ENCODE data around the gene SCN1A. TPM values are rescaled to one million over a fixed set of nuclear protein-coding genes. Genes with fewer than 3 reads are reported as not detected.

The SCN1A gene
- total and polyA plus RNA-seq, 10 of the 15 experiments (the other 5 are each of a cell fraction or from before 2014, with no cell fraction given), result not detected

DNA sequence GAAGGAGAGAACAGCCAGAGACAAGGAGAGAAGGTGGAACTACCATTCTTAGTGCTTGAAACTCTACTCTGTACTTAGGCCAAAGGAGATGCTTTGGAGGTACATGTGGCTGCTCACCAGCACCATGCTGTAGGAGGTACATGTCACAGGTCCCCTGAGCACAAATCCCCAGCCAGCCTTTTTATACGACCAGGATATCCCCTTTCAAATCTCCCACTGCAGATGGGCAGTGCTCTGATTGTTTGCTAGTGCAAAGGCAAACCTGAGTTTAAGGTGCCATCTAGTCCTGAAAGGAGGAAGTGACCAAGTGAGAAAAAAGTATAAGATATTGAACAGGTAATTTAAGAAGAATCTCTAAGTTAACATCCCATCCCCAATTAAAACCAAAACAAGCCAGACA is 157.2 kb downstream of the SCN1A start:
- TF ChIP-seq, protein P1, sequence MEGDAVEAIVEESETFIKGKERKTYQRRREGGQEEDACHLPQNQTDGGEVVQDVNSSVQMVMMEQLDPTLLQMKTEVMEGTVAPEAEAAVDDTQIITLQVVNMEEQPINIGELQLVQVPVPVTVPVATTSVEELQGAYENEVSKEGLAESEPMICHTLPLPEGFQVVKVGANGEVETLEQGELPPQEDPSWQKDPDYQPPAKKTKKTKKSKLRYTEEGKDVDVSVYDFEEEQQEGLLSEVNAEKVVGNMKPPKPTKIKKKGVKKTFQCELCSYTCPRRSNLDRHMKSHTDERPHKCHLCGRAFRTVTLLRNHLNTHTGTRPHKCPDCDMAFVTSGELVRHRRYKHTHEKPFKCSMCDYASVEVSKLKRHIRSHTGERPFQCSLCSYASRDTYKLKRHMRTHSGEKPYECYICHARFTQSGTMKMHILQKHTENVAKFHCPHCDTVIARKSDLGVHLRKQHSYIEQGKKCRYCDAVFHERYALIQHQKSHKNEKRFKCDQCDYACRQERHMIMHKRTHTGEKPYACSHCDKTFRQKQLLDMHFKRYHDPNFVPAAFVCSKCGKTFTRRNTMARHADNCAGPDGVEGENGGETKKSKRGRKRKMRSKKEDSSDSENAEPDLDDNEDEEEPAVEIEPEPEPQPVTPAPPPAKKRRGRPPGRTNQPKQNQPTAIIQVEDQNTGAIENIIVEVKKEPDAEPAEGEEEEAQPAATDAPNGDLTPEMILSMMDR (IDR thresholded peaks at IDR 0.05 in 2 of 3, conservative IDR thresholded peaks at IDR 0.05 in 1 of 3; ENCODE audit: control insufficient read depth in 2 of 3, extremely low read depth in 1 of 3, insufficient read depth in 1 of 3, low read depth in 3 of 3, low read length in 3 of 3), result peak in 1 of 3 experiments; percentile 27; a peak in 1 of 6 replicates
- TF ChIP-seq CHD2 (IDR thresholded peaks at IDR 0.05; ENCODE audit: borderline replicate concordance, low read depth, low read length), result no peak
- TF ChIP-seq RAD21 (IDR thresholded peaks at IDR 0.05; ENCODE audit: insufficient read depth, low read depth, low read length), result peak; percentile 37
- H2AFZ ChIP-seq (ENCODE audit: control insufficient read depth, low read depth, low read length), result no peak overlapping the region
- no peak overlapping the region for H3K9ac ChIP-seq (ENCODE audit: control insufficient read depth, insufficient read depth, low read length)
- no peaks in the 10 kb centered on the region for H3K9me3 ChIP-seq (replicated peaks; ENCODE audit: control insufficient read depth, insufficient read depth, low read length)
- FAIRE-seq (no peak), ATAC-seq (peak; percentile 35; the same call in 2 of the 3 replicates), DNase-seq (ENCODE audit: low read depth, low spot score) (no peak)
- H3K79me2 ChIP-seq (ENCODE audit: control insufficient read depth, insufficient read depth, low read length), result no peaks in the 10 kb centered on the region
- H3K4me3 ChIP-seq, result no peak overlapping the region
- ChIA-PET CTCF (no interaction called here), POLR2A (no interaction called here), SMC1A (ENCODE audit: uncharacterized antibody, unreplicated experiment) (no interaction called here), RAD21 (ENCODE audit: unreplicated experiment) (no interaction called here)
- H3K4me1 ChIP-seq (ENCODE audit: control insufficient read depth, insufficient read depth, low read length), result no peaks in the 10 kb centered on the region
- H3K27me3 ChIP-seq (replicated peaks in 1 of 2; ENCODE audit: control insufficient read depth in 2 of 2, insufficient read depth in 2 of 2, low read length in 1 of 2), result no peaks in the 10 kb centered on the region
- H3K36me3 ChIP-seq (ENCODE audit: control insufficient read depth in 2 of 2, insufficient read depth in 2 of 2, low read length in 1 of 2), result no peaks in the 10 kb centered on the region
- in situ Hi-C loops (cut with MboI), result no loop called here
- intact Hi-C loops (cut with micrococcal nuclease; ENCODE audit: unreplicated experiment), result no loop called here
- no peaks in the 10 kb centered on the region for H4K20me1 ChIP-seq (ENCODE audit: control insufficient read depth, insufficient read depth)
- BruUV-seq (replicated peaks), result no TSS peak
- 0% methylated on average over 1 of the region's 1 CpG for WGBS (ENCODE audit: insufficient coverage, insufficient replicate concordance, low lambda C conversion rate, missing lambda C conversion rate)
- H3K27ac ChIP-seq (ENCODE audit: control insufficient read depth, insufficient read depth), result no peak overlapping the region
- H3K4me2 ChIP-seq (ENCODE audit: control insufficient read depth, insufficient read depth), result no peak overlapping the region

DNA sequence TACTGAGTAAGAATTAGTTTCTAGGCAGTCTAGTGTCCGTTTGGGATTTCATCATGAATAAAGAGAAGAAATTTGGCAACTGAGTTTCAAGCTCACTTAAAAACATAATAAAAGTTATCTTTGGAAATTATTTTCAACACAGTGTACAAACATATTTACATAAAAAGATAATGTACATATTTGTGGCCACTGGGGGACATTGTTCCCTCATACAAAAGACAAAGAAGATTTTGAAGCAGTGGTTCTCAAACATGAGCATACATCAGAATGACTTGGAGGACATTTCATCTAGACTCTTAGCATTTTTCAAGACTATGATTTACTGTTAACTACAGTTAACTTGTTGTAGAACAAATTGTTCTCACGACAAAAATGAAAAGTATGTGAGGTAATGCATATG is 158.6 kb downstream of the SCN1A start:
- DNase-seq (ENCODE audit: low read depth, low spot score) (no peak), FAIRE-seq (no peak), ATAC-seq (no peak)
- BruUV-seq (replicated peaks), result no TSS peak
- H3K27ac ChIP-seq (ENCODE audit: control insufficient read depth, insufficient read depth), result no peak overlapping the region
- no peaks in the 10 kb centered on the region for H3K9me3 ChIP-seq (replicated peaks; ENCODE audit: control insufficient read depth, insufficient read depth, low read length)
- in situ Hi-C loops (cut with MboI) (no loop called here), intact Hi-C loops (cut with micrococcal nuclease; ENCODE audit: unreplicated experiment) (no loop called here)
- no peak overlapping the region for H3K4me3 ChIP-seq
- no peak overlapping the region for H3K4me2 ChIP-seq (ENCODE audit: control insufficient read depth, insufficient read depth)
- ChIA-PET CTCF (no interaction called here), SMC1A (ENCODE audit: uncharacterized antibody, unreplicated experiment) (no interaction called here), RAD21 (ENCODE audit: unreplicated experiment) (no interaction called here), POLR2A (no interaction called here)
- H3K9ac ChIP-seq (ENCODE audit: control insufficient read depth, insufficient read depth, low read length), result no peak overlapping the region
- no peaks in the 10 kb centered on the region for H3K4me1 ChIP-seq (ENCODE audit: control insufficient read depth, insufficient read depth, low read length)
- H3K79me2 ChIP-seq (ENCODE audit: control insufficient read depth, insufficient read depth, low read length), result no peaks in the 10 kb centered on the region
- no peaks in the 10 kb centered on the region for H3K36me3 ChIP-seq (ENCODE audit: control insufficient read depth in 2 of 2, insufficient read depth in 2 of 2, low read length in 1 of 2)
- no peak overlapping the region for H2AFZ ChIP-seq (ENCODE audit: control insufficient read depth, low read depth, low read length)
- H4K20me1 ChIP-seq (ENCODE audit: control insufficient read depth, insufficient read depth), result no peaks in the 10 kb centered on the region
- WGBS (ENCODE audit: insufficient coverage, insufficient replicate concordance, low lambda C conversion rate, missing lambda C conversion rate), result 4% methylated on average over 2 of the region's 2 CpGs
- H3K27me3 ChIP-seq (replicated peaks in 1 of 2; ENCODE audit: control insufficient read depth in 2 of 2, insufficient read depth in 2 of 2, low read length in 1 of 2), result no peaks in the 10 kb centered on the region
- TF ChIP-seq, protein P2, sequence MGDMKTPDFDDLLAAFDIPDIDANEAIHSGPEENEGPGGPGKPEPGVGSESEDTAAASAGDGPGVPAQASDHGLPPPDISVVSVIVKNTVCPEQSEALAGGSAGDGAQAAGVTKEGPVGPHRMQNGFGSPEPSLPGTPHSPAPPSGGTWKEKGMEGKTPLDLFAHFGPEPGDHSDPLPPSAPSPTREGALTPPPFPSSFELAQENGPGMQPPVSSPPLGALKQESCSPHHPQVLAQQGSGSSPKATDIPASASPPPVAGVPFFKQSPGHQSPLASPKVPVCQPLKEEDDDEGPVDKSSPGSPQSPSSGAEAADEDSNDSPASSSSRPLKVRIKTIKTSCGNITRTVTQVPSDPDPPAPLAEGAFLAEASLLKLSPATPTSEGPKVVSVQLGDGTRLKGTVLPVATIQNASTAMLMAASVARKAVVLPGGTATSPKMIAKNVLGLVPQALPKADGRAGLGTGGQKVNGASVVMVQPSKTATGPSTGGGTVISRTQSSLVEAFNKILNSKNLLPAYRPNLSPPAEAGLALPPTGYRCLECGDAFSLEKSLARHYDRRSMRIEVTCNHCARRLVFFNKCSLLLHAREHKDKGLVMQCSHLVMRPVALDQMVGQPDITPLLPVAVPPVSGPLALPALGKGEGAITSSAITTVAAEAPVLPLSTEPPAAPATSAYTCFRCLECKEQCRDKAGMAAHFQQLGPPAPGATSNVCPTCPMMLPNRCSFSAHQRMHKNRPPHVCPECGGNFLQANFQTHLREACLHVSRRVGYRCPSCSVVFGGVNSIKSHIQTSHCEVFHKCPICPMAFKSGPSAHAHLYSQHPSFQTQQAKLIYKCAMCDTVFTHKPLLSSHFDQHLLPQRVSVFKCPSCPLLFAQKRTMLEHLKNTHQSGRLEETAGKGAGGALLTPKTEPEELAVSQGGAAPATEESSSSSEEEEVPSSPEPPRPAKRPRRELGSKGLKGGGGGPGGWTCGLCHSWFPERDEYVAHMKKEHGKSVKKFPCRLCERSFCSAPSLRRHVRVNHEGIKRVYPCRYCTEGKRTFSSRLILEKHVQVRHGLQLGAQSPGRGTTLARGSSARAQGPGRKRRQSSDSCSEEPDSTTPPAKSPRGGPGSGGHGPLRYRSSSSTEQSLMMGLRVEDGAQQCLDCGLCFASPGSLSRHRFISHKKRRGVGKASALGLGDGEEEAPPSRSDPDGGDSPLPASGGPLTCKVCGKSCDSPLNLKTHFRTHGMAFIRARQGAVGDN (IDR thresholded peaks at IDR 0.05), result no peak
- TF ChIP-seq MYB (IDR thresholded peaks at IDR 0.05; ENCODE audit: borderline replicate concordance, low read depth, low read length) (no peak), IKZF2 (IDR thresholded peaks at IDR 0.05) (no peak), JUND (IDR thresholded peaks at IDR 0.05; ENCODE audit: low read depth, low read length) (no peak), BMI1 (IDR thresholded peaks at IDR 0.05; ENCODE audit: borderline replicate concordance) (no peak)
- TF ChIP-seq, protein P3, sequence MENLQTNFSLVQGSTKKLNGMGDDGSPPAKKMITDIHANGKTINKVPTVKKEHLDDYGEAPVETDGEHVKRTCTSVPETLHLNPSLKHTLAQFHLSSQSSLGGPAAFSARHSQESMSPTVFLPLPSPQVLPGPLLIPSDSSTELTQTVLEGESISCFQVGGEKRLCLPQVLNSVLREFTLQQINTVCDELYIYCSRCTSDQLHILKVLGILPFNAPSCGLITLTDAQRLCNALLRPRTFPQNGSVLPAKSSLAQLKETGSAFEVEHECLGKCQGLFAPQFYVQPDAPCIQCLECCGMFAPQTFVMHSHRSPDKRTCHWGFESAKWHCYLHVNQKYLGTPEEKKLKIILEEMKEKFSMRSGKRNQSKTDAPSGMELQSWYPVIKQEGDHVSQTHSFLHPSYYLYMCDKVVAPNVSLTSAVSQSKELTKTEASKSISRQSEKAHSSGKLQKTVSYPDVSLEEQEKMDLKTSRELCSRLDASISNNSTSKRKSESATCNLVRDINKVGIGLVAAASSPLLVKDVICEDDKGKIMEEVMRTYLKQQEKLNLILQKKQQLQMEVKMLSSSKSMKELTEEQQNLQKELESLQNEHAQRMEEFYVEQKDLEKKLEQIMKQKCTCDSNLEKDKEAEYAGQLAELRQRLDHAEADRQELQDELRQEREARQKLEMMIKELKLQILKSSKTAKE (IDR thresholded peaks at IDR 0.05; ENCODE audit: low read depth, poor library complexity, severe bottlenecking), result no peak

Measured in GM12878 (cell line).